Stomach (tissue), 9 donors: ENCODE results near the gene MYL7. TPM values are rescaled to one million over a fixed set of nuclear protein-coding genes. Genes with fewer than 3 reads are reported as not detected.

Experiments used
- DNase-seq, 2 donors: peaks; one replicate each; pipeline versions ENCODE4 v3.0.0 to v3.0.0-alpha.2; 2013 to 2019
- H3K27ac ChIP-seq, 5 donors: fragments of 200-600 bp in 4 of 5; sonication (generic) in 4 of 5; one replicate each; pipeline ENCODE4 v1.5.1; 2013 to 2019; ENCODE audit warnings: mild to moderate bottlenecking in 1 of 5, moderate library complexity in 1 of 5
- H3K27me3 ChIP-seq, 3 donors: fragments of 200-600 bp; sonication (generic); one replicate each; pipeline ENCODE4 v1.5.1; 2017 to 2019; ENCODE audit warnings: mixed run types in 1 of 3
- H3K36me3 ChIP-seq, 4 donors: fragments of 200-600 bp; sonication (generic); 1 replicate in 3 of 4; 2 replicates in 1 of 4; pipeline ENCODE4 v1.5.1; 2016 to 2019
- H3K4me1 ChIP-seq, 4 donors: fragments of 200-600 bp; sonication (generic); one replicate each; pipeline ENCODE4 v1.5.1; 2016 to 2019
- H3K4me3 ChIP-seq, 4 donors: fragments of 200-600 bp; sonication (generic) in 3 of 4; one replicate each; pipeline ENCODE4 v1.5.1; 2016 to 2019; ENCODE audit warnings: mild to moderate bottlenecking in 1 of 4
- H3K9me3 ChIP-seq, 4 donors: fragments of 200-600 bp; sonication (generic); one replicate each; pipeline ENCODE4 v1.5.1; 2016 to 2019
- CTCF ChIP-seq, 7 experiments: fragments of 450-650 bp in 4 of 7; fragments of 200-600 bp in 3 of 7; sonication (generic) in 3 of 7; IDR thresholded peaks; one replicate each; pipeline ENCODE4 v1.5.1; 2016 to 2019; ENCODE audit warnings: antibody characterized with exemption in 7 of 7, control low read depth in 2 of 7, mild to moderate bottlenecking in 1 of 7
- EP300 ChIP-seq: sonication (generic); formaldehyde crosslinking; IDR thresholded peaks from one replicate; pipeline ENCODE4 v1.6.1; 2017; ENCODE audit warnings: antibody characterized with exemption
- POLR2A ChIP-seq, 4 donors: fragments of 450-650 bp; IDR thresholded peaks; one replicate each; pipeline ENCODE4 v1.6.1; 2016; ENCODE audit warnings: antibody characterized with exemption in 4 of 4, control low read depth in 2 of 4, mild to moderate bottlenecking in 1 of 4, moderate library complexity in 1 of 4
- POLR2AphosphoS5 ChIP-seq, 3 donors: sonication (generic); formaldehyde crosslinking; IDR thresholded peaks; one replicate each; pipeline ENCODE4 v1.6.1; 2016; ENCODE audit warnings: antibody characterized with exemption in 3 of 3
- whole genome bisulfite sequencing, 5 donors: extraction: QIAGEN DNeasy Blood & Tissue Kit in 3 of 5; methylation state at CpG; one replicate each; pipeline versions ENCODE4 v1.1.5 to v1.1.7; 2013 to 2018; 5-methylcytosine and 5-hydroxymethylcytosine counted together
- intact Hi-C: fragments of 100-400 bp; cut with DNase I; formaldehyde crosslinking; loops from one replicate; pipeline ENCODE4 v1.15.1; 2023; ENCODE audit warnings: low total_unique reads
- polyA plus RNA-seq, 3 donors: library from polyadenylated mRNA; stranded (reverse); fragments of 200-250 nt; gene quantifications; one replicate each; pipeline ENCODE4 v1.2.3, GENCODE V29; 2013
- total RNA-seq, 5 donors: library from RNA; depleted of rRNA; stranded (reverse); fragments of >200 nt; gene quantifications; one replicate each; pipeline versions ENCODE4 v1.1.0 to v1.2.3, GENCODE V29; 2014 to 2016
- donor health status: healthy with polysubstance abuse.
- donor health status: Bipolar disorder and iron deficiency.
- donor health status: healthy.

Gene MYL7
- total and polyA plus RNA-seq, 8 donors, result 2.2 TPM; not detected in 7

DNA sequence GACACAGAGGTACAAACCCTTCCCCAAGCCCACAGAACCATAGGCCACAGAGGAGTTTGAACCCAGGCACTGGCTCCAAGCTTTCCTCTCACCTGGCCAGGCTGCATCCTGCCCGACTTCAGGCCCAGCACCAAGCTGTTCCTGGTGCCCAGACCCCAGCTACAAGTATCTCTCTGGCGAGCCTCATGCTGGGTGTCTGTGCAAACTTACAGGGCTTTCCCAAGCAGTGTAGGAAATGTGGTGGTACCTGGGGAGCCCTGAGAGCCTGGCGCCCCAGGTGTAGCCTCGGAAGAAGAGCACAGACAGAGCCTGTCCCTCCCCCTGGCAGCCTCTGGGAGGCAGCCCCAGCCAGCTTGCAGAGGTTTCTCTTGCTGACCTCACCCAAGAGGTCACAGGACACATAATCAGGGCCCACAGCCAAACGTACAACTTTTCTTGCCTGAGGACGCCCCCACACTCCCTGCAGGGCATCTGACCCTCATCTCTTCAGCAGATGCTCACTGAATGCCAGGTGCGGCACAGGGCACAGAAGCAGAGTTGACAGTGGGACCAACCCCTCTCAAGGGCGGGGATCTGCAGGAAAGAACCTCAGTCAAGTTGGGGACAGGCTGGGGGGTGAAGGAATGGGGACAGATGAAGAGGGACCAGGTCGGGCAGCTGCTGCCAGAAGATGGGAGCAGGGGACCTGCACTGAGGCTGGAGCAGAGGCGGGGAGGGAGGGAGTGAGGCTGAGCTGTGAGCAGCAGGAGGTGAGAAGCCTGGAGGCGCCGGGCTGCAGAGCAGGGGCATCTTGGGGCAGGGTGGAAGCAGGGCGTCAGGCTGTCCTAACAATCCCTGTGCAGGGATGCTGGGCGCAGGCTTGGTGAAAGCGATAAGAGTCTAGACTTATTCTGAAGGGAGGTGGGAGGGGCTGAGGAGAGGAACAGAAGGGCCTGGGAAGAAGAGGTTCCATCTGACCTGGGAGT lies 16.3 kb upstream of the MYL7 start:
- Histone ChIP-seq H3K4me1 (no peaks in the 10 kb centered on the region), H3K9me3 (no peaks in the 10 kb centered on the region), H3K36me3 (no peaks in the 10 kb centered on the region), H3K4me3 (no peak overlapping the region), H3K27me3 (peaks cover 0 to 3% (median 0%) of the 10 kb centered on the region in 3 donors), H3K27ac (no peak overlapping the region)
- TF ChIP-seq EP300 (no peak), POLR2AphosphoS5 (IDR thresholded peaks at IDR 0.05) (no peak), POLR2A (IDR thresholded peaks at IDR 0.05) (no peak), CTCF (IDR thresholded peaks at IDR 0.05) (no peak)
- WGBS, 5 donors, result 75 to 78% (median 77%) methylated on average over 15 of the region's 15 CpGs
- DNase-seq, result no peak
- intact Hi-C loops, result no loop called here

DNA sequence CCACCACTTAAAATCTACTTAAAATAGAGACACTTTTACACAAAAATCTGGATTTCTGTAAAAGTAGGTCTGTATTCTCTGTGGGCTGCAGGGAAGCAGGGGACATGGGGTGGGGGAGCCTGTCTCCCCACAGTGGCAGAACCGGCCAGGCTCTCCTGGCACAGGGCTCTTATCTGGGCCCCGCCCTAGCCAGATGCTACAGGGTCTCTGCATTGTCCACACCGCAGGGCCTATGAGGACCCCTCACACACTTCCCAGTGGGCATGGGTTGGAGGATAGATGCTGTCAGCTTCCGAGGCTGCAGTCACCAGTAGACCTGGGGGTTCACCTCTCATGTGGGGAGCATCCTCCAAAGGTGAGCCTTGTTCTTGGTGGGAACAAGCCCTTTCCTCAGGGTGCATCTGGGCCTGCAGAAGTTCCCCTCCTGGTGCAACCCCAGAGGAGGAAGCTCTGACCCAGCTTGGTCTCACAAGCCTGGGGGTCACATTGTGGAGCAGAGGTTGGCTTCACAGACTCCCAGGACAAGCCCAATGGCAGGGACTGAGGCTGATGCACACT lies 15.4 kb upstream of the MYL7 start:
- WGBS, 5 donors, result 50 to 77% (median 61%) methylated on average over 1 to 4 of the region's 4 CpGs
- intact Hi-C loops, result no loop called here
- no peak for TF ChIP-seq EP300
- TF ChIP-seq POLR2A (IDR thresholded peaks at IDR 0.05), result no peak
- TF ChIP-seq CTCF (IDR thresholded peaks at IDR 0.05), result no peak
- TF ChIP-seq POLR2AphosphoS5 (IDR thresholded peaks at IDR 0.05), result no peak
- Histone ChIP-seq H3K27ac (no peak overlapping the region), H3K9me3 (no peaks in the 10 kb centered on the region), H3K36me3 (no peaks in the 10 kb centered on the region), H3K4me3 (no peak overlapping the region), H3K27me3 (peaks cover 0 to 3% (median 0%) of the 10 kb centered on the region in 3 donors), H3K4me1 (no peaks in the 10 kb centered on the region)
- DNase-seq, result no peak

- H3K36me3 ChIP-seq, result no peaks in the 10 kb centered on the region
- intact Hi-C loops, result no loop called here
- peaks cover 0 to 3% (median 0%) of the 10 kb centered on the region in 3 donors for H3K27me3 ChIP-seq
- no peak for TF ChIP-seq POLR2A (IDR thresholded peaks at IDR 0.05)
- TF ChIP-seq CTCF (IDR thresholded peaks at IDR 0.05), result no peak
- no peak for TF ChIP-seq EP300
- no peak for TF ChIP-seq POLR2AphosphoS5 (IDR thresholded peaks at IDR 0.05)
- DNase-seq, result no peak
- no peak overlapping the region for H3K4me3 ChIP-seq
- H3K27ac ChIP-seq, result no peak overlapping the region
- H3K9me3 ChIP-seq, result no peaks in the 10 kb centered on the region
- 64 to 75% (median 70%) methylated on average over 6 to 8 of the region's 8 CpGs for WGBS, 5 donors
- no peaks in the 10 kb centered on the region for H3K4me1 ChIP-seq
Measured at GRCh38 chr7:44155191-44156185, 14.4 kb upstream of the MYL7 start.

- no peak for DNase-seq
- intact Hi-C loops, result no loop called here
- H3K4me3 ChIP-seq, result no peak overlapping the region
- H3K27me3 ChIP-seq, result peaks cover 0 to 3% (median 0%) of the 10 kb centered on the region in 3 donors
- WGBS, 5 donors, result 49 to 74% (median 70%) methylated on average over 3 of the region's 3 CpGs
- H3K27ac ChIP-seq, result no peak overlapping the region
- TF ChIP-seq CTCF (IDR thresholded peaks at IDR 0.05), result no peak
- no peaks in the 10 kb centered on the region for H3K4me1 ChIP-seq
- H3K36me3 ChIP-seq, result no peaks in the 10 kb centered on the region
- H3K9me3 ChIP-seq, result no peaks in the 10 kb centered on the region
Measured at GRCh38 chr7:44154703-44155102, 13.6 kb upstream of the MYL7 start.
